ENCODE results near the gene CACNB4. TPM values are rescaled to one million over a fixed set of nuclear protein-coding genes. Genes with fewer than 3 reads are reported as not detected.
A peak's percentile ranks its signal among the peaks of the same experiment; 100 is the strongest.
"Not testable (repeated sequence)": the region's sequence is repeated elsewhere in the genome, so short reads cannot be mapped to it uniquely, and the experiment has no call there.

Gene CACNB4
- total RNA-seq, 1 experiment from 2014 or later: 1.7 TPM

DNA sequence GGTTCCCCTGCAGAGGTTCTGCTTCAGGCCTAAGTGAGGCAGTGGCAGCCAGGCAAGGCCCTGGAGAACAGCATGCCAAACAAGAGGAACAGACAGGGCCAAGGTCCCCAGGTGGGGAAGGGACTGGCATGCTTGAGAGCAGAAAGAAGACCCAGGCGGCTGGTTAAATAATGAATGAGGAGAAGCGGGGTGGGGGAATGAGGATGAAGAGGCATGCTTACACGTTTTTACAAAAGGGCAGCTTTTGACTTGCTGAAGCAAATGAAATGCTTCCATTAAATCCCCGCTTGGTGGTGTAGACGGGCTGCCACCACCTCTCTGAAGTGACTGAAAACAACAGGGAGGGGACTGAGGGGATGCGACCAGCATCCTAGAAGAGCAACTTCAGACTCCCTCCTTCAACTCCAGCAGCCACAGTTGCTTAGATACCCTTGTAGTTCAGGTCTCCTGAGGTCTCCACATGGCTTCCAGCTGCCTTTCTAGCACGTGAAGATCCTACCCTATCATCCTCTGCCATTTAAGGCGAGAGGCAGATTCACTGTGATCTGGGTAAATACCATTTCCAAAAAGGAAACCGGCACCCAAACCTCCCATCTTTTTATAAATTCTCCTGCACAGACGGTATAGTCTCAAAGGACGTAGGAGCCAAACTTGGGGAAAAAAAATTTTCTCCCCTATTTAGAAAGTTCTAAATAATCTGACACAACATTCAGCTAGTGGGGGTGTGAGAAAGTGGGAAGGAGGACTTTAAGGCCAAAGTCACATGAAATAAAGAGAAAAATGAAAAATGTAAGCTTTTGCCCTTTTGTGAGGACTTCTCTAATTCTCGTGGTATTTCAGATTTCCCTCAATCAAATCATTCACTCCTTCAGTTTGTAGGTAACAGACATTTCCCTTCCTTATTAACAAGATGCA is 65.6 kb downstream of the CACNB4 start:
- Histone ChIP-seq H3K27ac (ENCODE audit: low read length) (no peak overlapping the region), H3K4me3 (ENCODE audit: low read depth in 2 of 2, low read length in 2 of 2) (no peak overlapping the region), H3K9me3 (ENCODE audit: control insufficient read depth, insufficient read depth, low read depth, low read length) (no peaks in the 10 kb centered on the region), H3K36me3 (ENCODE audit: control insufficient read depth, insufficient read depth, low read length) (no peaks in the 10 kb centered on the region), H3K27me3 (ENCODE audit: control insufficient read depth, insufficient read depth, low read length) (no peaks in the 10 kb centered on the region), H3K4me1 (ENCODE audit: control insufficient read depth, insufficient read depth, low read length) (no peaks in the 10 kb centered on the region)
- TF ChIP-seq, protein P1, sequence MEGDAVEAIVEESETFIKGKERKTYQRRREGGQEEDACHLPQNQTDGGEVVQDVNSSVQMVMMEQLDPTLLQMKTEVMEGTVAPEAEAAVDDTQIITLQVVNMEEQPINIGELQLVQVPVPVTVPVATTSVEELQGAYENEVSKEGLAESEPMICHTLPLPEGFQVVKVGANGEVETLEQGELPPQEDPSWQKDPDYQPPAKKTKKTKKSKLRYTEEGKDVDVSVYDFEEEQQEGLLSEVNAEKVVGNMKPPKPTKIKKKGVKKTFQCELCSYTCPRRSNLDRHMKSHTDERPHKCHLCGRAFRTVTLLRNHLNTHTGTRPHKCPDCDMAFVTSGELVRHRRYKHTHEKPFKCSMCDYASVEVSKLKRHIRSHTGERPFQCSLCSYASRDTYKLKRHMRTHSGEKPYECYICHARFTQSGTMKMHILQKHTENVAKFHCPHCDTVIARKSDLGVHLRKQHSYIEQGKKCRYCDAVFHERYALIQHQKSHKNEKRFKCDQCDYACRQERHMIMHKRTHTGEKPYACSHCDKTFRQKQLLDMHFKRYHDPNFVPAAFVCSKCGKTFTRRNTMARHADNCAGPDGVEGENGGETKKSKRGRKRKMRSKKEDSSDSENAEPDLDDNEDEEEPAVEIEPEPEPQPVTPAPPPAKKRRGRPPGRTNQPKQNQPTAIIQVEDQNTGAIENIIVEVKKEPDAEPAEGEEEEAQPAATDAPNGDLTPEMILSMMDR (IDR thresholded peaks at IDR 0.05): no peak
- no peak for TF ChIP-seq SIN3A (IDR thresholded peaks at IDR 0.05; ENCODE audit: borderline replicate concordance, insufficient read depth, low read depth, low read length)
- TF ChIP-seq POLR2AphosphoS5 (IDR thresholded peaks at IDR 0.05; ENCODE audit: low read depth, low read length): no peak
- TF ChIP-seq, protein P2, sequence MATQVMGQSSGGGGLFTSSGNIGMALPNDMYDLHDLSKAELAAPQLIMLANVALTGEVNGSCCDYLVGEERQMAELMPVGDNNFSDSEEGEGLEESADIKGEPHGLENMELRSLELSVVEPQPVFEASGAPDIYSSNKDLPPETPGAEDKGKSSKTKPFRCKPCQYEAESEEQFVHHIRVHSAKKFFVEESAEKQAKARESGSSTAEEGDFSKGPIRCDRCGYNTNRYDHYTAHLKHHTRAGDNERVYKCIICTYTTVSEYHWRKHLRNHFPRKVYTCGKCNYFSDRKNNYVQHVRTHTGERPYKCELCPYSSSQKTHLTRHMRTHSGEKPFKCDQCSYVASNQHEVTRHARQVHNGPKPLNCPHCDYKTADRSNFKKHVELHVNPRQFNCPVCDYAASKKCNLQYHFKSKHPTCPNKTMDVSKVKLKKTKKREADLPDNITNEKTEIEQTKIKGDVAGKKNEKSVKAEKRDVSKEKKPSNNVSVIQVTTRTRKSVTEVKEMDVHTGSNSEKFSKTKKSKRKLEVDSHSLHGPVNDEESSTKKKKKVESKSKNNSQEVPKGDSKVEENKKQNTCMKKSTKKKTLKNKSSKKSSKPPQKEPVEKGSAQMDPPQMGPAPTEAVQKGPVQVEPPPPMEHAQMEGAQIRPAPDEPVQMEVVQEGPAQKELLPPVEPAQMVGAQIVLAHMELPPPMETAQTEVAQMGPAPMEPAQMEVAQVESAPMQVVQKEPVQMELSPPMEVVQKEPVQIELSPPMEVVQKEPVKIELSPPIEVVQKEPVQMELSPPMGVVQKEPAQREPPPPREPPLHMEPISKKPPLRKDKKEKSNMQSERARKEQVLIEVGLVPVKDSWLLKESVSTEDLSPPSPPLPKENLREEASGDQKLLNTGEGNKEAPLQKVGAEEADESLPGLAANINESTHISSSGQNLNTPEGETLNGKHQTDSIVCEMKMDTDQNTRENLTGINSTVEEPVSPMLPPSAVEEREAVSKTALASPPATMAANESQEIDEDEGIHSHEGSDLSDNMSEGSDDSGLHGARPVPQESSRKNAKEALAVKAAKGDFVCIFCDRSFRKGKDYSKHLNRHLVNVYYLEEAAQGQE (IDR thresholded peaks at IDR 0.05; ENCODE audit: insufficient read depth in 1 of 2, low read depth in 2 of 2, low read length in 1 of 2): no peak
- TF ChIP-seq TCF7L2 (IDR thresholded peaks at IDR 0.05; ENCODE audit: low read depth, low read length): no peak
- ATAC-seq (no peak), DNase-seq (ENCODE audit: low read depth, low spot score) (no peak)
- BruUV-seq (replicated peaks): no TSS peak
- in situ Hi-C loops (cut with HindIII; ENCODE audit: low pct_unique_long_range_greater_than_20kb, low sequenced_read_pairs) (no loop called here), intact Hi-C loops (cut with micrococcal nuclease; ENCODE audit: unreplicated experiment) (no loop called here)
- POLR2A ChIA-PET: no interaction called here
- CTCF ChIA-PET: no interaction called here

DNA sequence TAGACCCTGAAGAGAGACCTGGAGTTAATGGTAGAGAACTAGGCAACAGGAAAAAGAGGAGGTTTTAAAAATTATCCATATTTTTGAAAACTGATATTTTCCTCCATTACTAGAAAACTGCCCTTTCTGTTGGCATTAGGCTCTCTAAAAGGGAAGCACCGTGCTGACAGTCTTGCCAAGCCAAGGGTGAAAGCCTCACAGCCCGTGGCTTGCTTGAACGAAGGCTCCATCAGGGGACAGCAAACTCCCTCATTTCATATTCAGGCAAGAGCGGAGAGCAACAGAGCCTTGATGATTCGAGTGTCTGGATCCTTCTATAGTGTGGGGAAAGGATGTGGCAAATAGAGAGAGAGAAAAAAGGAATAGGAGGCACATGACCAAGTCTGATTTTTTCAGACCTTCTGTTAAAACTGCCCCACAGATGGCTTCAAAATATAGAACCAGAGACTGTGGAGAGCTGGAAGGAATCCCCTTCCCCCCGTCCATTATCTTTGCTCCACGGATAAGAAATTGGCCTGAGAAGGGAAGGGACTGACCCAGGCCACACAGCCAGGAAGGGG is 67.0 kb downstream of the CACNB4 start:
- DNase-seq (ENCODE audit: low read depth, low spot score): no peak
- Histone ChIP-seq H3K27ac (ENCODE audit: low read length) (no peak overlapping the region), H3K9me3 (ENCODE audit: control insufficient read depth, insufficient read depth, low read depth, low read length) (no peaks in the 10 kb centered on the region), H3K36me3 (ENCODE audit: control insufficient read depth, insufficient read depth, low read length) (no peaks in the 10 kb centered on the region), H3K4me3 (ENCODE audit: low read depth in 2 of 2, low read length in 2 of 2) (no peak overlapping the region), H3K27me3 (ENCODE audit: control insufficient read depth, insufficient read depth, low read length) (no peaks in the 10 kb centered on the region), H3K4me1 (ENCODE audit: control insufficient read depth, insufficient read depth, low read length) (no peaks in the 10 kb centered on the region)
- intact Hi-C loops (cut with micrococcal nuclease; ENCODE audit: unreplicated experiment): no loop called here
- in situ Hi-C loops (cut with HindIII; ENCODE audit: low pct_unique_long_range_greater_than_20kb, low sequenced_read_pairs): no loop called here
- ChIA-PET POLR2A (no interaction called here), CTCF (no interaction called here)
- BruUV-seq (replicated peaks): no TSS peak
- TF ChIP-seq TCF7L2 (IDR thresholded peaks at IDR 0.05; ENCODE audit: low read depth, low read length) (no peak), SIN3A (IDR thresholded peaks at IDR 0.05; ENCODE audit: borderline replicate concordance, insufficient read depth, low read depth, low read length) (no peak), POLR2AphosphoS5 (IDR thresholded peaks at IDR 0.05; ENCODE audit: low read depth, low read length) (no peak)
- TF ChIP-seq, protein P2 (IDR thresholded peaks at IDR 0.05; ENCODE audit: insufficient read depth in 1 of 2, low read depth in 2 of 2, low read length in 1 of 2): no peak
- TF ChIP-seq, protein P1 (IDR thresholded peaks at IDR 0.05): no peak
- peak; percentile 38; the same call in 1 of the 2 replicates for ATAC-seq

DNA sequence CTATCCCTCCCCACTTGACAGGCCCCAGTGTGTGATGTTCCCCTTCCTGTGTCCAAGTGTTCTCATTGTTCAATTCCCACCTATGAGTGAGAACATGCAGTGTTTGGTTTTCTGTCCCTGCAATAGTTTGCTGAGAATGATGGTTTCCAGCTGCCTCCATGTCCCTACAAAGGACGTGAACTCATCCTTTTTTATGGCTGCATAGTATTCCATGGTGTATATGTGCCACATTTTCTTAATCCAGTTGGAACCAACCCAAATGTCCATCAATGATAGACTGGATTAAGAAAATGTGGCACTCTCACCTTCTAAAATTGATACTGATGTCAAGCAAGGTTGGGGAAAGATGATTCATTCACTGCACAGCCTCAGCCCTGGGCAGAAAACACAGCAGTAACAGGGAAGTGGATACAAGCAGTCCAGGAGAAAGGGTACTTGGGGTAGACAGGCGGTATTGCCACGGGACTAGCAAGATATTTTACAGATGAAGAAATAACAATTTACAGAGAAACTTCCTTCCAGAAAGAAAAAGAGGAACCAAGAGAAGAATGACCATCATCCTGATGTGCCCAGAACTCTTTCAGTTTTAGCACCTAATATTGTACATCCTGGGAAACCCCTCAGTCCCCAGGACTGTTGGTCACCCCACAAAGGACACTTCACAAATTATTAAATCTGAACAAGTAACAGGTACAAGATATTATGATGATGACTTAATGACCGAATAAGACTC is 68.1 kb downstream of the CACNB4 start:
- H3K36me3 ChIP-seq (ENCODE audit: control insufficient read depth, insufficient read depth, low read length); CTCF ChIA-PET; H3K9me3 ChIP-seq (ENCODE audit: control insufficient read depth, insufficient read depth, low read depth, low read length); H3K27me3 ChIP-seq (ENCODE audit: control insufficient read depth, insufficient read depth, low read length); BruUV-seq (replicated peaks); DNase-seq (ENCODE audit: low read depth, low spot score); H3K27ac ChIP-seq (ENCODE audit: low read length); H3K4me1 ChIP-seq (ENCODE audit: control insufficient read depth, insufficient read depth, low read length); in situ Hi-C loops (cut with HindIII; ENCODE audit: low pct_unique_long_range_greater_than_20kb, low sequenced_read_pairs); H3K4me3 ChIP-seq (ENCODE audit: low read depth in 2 of 2, low read length in 2 of 2); ATAC-seq; intact Hi-C loops (cut with micrococcal nuclease; ENCODE audit: unreplicated experiment); POLR2A ChIA-PET: not testable (repeated sequence)

Measured in Panc1 (cell line).